Lung microvascular endothelial cell (primary cell): ENCODE data around the gene CHD2. TPM values are rescaled to one million over a fixed set of nuclear protein-coding genes. Genes with fewer than 3 reads are reported as not detected.
"Not testable (repeated sequence)": the region's sequence is repeated elsewhere in the genome, so short reads cannot be mapped to it uniquely, and the experiment has no call there.

Experiments used
- DNase-seq, 2 donors: peaks; one replicate each; pipeline versions ENCODE4 v3.0.0 to v3.0.0-alpha.2; 2010; ENCODE audit warnings: low read depth in 2 of 2
- total RNA-seq: library from RNA; depleted of rRNA; stranded (reverse); fragments of >200 nt; gene quantifications from 2 replicates; pipeline ENCODE4 v1.2.1, GENCODE V29; 2014

CHD2 gene
- total RNA-seq, 1 donor from 2014 or later, result 51.2 TPM

DNA sequence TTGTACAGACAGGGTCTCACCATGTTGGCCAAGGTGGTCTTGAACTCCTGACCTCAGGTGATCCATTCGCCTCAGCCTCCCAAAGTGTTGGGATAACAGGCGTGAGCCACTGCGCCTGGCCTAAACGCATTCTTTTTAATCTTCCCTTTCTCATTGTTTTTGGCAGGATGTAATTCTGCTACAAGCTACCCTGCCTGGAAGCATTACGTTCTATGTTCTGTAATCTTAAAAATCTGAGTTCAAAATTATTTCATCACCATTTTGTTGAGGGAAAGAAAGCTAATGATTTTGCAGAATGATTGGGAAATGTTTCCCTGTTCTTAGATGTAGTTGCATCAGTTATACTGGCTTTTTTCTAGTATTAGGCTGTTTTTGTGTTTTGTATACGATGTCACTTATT lies 117.4 kb downstream of the CHD2 start:
- no peak for DNase-seq

DNA sequence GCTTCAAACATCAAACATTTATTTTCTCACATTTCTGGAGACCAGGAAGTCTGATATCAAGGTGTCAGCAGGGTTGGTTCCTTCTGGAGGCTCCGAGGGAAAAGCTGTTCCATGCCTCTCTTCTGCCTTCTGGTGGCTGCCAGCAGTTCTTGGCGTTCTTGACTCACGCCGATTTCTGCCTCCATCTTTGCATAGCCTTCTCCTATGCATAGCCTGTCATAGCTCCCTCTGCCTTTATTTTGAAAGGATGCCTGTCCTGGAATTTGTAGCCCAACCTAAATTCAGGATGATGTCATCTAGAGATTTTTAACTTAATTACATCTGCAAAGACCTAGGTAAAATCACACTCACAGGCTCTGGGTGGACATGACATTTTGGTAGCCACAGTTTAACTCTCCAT lies 118.5 kb downstream of the CHD2 start:
- DNase-seq, result no peak

DNA sequence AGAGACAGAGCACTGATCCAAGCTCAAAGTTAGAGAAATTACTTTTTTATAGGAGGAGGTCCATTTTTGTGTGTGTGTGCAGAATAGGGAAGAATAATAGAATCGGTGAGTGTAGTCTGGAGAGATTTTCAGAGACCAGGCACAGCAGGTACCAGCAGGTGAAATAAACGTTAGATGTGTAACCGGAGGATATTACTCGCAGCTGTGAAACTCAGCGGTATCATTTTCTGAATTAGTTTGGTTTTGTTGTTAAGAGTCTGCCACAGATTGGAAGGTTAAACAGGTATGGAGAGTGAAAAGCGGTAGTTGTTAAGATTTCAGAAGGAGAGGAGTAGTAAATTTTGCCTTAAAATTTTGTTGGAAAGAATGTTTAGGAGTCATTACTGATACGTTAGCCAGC lies 119.0 kb downstream of the CHD2 start:
- no peak for DNase-seq

DNA sequence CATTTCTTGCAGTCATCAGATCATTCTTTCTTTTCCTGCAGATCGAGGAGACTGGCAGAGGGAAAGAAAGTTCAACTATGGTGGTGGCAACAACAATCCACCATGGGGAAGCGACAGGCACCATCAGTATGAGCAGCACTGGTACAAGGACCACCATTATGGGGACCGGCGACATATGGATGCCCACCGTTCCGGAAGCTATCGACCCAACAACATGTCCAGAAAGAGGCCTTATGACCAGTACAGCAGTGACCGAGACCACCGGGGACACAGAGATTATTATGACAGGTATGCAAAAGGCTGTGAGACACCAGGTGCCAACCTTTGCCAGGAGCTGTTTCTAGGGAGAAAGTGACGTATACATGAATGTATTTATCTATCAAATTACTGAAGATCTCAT lies 119.8 kb downstream of the CHD2 start:
- DNase-seq, result no peak

DNA sequence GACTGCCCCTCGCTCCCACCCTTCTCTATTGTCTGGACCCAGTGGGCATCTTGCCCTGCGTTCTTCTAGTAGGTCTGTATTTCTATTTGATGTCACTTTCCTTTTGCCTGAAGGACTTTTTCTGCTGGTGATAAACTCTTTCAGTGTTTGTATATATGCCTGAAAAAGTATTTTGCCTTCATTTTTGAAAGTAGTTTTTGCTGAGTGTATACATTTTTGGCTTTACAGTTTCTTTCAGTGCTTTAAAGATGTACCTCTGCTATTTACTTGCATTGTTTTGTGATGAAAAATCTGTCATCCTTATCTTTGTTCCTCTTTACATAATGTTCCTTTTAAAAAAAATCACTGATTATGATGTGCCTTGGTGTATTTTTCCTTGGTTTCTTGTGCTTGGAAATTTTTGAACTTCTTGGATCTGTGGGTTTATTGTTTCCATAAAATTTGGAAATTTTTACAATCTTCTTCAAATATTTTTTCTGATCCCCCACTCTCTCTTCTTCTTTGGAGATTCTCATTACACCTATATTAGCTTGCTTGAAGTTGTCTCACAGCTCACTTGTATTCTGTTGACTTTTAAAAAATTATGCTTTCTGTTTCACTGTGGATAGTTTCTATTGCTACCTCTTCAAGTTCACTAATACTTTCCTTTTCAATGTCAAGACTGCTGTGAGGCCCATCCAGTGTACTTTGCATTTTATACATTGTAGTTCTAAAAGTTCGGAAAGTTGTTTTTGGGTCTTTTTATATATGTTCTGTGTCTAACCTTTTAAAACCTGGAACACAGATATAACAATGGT lies 121.0 kb downstream of the CHD2 start:
- no peak for DNase-seq

DNA sequence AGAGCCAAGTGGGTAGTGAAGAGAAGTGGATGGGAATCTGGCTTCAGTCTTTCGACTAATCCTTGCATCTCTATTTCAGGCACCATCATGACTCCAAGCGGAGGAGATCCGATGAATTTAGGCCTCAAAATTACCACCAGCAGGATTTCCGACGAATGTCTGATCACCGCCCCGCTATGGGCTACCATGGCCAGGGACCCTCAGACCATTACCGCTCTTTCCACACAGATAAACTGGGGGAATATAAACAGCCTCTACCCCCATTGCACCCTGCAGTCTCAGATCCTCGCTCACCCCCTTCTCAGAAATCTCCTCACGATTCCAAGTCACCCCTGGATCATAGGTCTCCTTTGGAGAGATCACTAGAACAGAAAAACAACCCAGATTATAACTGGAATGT lies 124.2 kb downstream of the CHD2 start:
- DNase-seq, result no peak

DNA sequence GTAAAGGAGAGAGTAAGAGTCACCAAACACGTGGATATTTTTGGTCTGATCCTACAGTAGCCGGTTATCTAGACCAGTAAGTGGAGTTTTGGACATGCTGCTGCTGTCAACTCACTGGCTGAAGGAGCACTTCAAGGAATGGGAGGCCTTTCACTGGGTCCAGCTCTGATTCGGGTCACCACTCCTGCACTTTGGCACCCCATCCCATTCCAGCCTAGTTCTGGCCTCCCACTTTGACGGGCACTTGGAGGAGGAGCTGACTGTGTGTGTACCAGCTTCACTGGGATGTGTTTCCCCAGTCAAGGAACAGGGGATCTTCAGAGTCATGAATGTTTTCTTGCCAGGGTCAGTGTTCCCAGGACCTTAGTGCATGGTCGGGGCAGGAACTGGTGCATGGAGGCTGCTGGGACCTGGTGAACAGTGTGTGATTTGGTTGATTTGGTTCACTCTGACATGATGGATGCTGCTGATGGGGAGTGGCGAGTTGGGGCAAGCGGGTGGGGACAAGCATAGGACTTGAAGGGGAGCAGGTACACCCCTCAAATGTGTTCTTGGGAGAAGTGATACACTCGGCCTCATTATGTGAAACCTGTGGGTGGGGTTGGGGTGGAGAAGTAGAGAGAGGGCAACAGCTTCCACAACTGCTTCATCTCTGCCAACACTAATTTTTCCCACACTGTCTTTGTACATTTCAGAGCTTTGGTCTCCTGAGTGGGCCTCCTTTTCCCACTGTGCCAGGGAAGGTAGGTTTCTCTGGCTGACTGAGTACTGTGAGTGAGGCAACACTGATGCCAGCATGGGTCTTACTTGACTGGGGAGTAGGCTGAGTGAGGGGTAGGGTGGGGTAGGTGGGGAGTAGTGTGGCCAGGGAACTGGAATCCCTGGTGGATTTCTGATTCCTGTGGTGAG lies 124.8 kb downstream of the CHD2 start:
- DNase-seq, result no peak

DNA sequence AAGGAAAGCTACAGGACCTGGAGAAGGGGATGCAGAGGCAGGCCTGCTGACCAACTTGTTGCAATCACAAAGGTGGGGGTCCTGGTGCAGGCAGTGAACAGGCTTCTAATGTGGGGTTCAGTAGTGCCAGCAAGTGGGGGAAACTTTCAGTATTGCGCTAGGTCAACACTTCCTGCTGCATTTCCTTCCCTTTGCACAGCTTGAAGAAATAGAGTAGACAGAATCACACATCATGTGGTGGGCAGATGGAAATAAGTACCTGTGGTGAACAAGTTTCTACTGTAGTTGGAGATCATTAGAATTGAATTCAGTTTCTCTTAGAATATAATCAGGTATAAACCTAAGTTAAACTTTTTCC lies 125.5 kb downstream of the CHD2 start:
- no peak for DNase-seq

DNA sequence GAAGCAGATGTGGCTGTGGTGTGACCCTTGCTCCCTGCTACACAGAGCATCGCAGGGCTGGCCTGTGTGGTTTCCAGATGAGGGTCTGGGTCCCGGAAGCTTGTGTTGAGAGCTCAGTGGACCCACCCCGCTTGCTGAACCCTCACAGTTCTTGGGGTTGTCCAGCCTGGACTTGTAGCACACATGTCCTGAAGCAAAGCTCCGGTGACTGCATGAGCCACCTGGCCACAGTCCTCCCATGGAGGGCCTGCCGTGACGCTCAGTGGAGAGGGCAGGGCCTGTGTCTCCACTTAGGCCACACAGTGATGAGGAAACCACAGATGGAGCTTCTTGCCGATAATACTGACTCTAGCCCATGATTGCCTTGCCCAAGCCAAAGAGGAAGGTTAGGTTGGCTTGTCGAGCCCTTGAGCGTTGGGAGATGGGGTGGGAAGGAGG lies 126.3 kb downstream of the CHD2 start:
- no peak for DNase-seq

DNA sequence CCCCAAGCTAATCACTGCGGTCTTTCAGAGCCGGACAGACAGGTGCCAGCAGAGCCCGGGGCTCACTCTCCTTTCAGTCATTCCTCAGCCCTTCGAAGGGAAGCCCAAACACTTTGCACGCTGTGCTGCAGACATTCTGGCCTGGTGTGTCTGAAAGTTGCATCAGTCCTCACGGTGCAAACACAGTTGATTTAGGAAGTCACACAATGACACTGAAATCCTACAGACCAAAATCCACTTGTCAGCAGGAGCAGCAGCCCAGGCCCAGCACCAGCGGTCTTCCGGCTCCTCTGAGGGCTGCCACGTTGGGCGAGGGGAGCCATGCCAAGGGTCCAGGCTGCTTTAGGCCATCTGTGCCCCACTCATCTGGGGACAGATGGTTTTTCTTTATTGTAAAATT lies 127.3 kb downstream of the CHD2 start:
- no peak for DNase-seq

DNA sequence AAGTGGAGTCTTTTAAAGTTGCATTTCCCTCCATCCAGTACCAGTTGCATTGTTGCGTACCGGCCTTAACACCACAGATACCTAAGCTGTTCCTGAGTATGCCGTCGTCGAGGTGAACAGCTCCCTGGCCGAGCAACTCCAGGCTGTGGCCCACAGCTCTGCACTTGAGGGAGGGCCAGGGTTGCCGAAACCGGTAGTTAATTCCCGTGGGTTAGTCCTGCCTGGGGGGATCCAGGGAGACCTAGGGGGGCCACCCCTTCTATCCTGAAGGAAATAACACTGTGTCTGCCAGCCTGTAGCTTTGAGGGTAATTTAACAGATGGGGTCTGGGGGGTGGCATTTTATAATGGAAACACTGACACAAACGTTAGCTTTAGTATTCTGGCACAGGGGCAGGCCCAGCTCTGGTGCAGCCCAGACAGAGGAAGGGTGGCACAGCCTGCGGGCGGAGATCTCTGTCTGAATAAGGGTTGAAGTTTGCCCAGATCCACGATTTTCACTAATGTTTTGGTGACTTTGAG lies 128.0 kb downstream of the CHD2 start:
- no peak for DNase-seq

DNA sequence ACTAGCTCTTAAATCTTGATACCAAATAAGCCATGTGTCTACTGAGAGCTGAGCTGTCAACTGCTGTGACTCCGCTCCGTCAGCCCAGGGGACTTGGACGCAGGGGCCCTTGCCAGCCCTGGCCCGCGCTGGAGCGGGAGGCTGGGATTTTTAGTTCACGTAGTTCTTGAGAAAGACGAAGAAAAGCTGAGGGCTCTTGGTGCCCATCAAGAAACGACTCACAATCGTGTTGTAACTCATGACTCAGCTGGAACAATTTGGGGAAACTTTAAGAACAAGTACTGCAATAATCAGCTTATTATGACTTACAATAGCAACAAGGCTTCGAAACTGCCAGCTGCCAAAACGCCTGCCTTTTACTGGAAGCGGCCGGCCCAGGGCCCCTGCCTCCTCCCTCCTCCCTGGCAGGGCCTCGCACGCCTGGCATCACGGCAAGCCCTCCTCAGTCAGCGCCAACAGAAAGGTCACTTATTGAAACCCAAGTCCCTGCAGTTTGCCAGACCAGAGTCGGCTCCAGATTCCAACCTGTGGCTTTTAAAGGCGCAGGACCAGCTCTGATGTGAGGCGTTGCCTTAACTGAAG lies 128.6 kb downstream of the CHD2 start:
- peak in 1 of 2 donors; percentile 36 for DNase-seq

DNA sequence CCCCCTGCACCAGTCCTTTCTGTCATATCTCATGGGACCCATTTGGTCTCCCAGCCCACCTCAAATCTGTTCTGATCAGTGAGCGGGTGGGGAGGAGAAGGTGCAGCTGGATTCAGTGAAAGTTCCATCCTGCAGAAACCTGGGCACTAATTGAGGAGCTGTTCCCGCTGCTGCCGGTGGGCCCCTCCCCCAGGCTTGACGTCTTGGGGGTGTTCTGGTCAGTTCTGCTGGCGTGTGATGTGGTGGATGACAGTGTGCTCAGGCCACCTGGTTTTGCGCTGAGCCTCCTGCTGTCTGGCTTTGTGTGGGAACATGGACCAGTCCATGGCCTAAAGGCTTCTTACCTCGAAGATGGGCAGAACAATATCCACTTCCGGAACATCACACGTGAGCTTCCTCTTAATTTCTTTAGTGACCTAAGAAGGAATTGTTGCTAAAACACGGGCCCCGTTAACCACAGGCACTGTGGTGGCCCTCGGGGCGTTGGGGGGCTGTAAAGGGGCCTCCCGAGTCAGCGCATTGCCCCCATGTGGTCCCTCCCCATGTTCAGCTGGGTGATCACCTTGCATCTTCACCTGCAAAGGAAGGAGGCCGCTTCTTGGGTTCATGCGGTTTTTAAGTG lies 129.2 kb downstream of the CHD2 start:
- peak in 1 of 2 donors; percentile 31 for DNase-seq

DNA sequence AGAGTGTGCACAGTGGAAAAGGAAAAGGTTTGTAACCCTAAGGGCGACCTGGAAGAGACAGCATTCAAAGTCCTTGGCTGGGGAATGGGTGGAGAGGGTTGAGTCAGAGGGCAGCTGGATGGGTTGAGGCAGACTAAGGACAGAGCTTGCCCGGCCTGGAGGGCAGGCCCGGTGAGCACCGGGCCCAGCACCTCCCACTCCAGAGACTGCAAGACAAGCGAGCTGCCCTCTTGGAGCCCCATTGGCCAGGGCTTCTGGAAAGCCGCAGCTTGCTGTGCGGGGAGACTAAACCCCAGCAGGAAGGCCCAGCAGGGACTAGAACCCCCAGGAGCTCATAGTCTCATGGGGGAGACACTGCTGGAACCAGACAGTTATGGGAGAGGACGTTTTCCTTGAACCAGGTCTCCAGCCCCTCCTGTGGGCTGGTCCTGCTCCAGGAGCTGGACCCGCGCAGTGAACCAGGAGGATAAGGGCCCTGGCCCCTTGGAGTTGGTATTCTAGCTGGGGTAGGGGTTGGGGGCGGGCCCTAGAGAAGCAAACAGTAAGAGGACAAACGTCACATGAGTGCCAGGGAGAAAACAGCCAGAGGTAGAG lies 129.8 kb downstream of the CHD2 start:
- peak in 1 of 2 donors; percentile 45 for DNase-seq

DNA sequence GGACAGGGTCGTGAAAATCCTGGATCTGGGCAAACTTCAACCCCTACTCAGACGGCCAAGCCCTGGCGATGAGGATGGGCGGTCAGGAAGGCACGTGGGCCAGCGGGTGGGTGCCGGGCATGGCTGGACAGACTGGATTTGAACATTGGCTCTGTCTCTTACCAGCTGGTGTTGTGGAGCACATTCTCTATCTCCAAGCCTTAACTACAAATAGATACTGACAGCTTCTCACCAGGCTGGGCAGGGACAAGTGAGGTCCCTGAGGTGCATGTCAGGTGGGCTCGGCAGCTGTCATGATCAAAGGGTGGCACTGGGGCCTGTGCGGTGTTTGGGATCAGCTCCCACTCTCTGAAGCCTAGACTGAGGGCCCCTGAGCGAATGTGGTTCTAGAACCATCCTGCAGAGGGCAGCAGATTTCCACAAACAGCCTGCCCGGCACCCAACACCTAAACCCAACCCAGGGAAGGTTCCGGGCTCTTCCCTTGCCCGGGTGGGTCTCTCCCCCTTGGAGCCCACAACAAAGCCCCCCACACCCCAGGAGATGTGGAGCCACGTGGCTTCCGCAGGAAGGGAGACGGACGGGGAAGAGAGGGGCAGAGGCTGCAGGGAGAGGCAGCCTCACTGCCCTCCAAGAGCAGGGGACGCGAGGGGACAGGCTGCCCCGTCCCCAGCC lies 130.4 kb downstream of the CHD2 start:
- DNase-seq, result peak; percentile 61 to 70

DNA sequence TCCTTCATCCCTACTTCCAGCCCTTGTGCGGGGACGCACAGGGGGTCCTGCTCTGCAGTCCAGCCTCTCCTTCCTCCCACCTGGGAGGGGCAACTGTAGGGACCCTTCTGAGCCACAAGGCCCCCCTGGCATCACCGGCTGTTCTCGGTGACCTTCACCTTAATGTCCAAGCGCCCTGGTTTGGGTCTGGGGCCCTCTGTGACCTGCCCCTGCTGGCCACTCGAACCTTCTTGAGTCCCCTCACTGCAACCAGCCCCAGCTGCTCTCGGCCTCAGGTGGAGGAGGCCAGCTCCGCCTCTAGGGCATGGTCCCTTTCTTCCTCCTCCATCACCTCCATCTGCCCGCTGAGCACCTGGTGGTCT lies 131.0 kb downstream of the CHD2 start:
- no peak for DNase-seq

DNA sequence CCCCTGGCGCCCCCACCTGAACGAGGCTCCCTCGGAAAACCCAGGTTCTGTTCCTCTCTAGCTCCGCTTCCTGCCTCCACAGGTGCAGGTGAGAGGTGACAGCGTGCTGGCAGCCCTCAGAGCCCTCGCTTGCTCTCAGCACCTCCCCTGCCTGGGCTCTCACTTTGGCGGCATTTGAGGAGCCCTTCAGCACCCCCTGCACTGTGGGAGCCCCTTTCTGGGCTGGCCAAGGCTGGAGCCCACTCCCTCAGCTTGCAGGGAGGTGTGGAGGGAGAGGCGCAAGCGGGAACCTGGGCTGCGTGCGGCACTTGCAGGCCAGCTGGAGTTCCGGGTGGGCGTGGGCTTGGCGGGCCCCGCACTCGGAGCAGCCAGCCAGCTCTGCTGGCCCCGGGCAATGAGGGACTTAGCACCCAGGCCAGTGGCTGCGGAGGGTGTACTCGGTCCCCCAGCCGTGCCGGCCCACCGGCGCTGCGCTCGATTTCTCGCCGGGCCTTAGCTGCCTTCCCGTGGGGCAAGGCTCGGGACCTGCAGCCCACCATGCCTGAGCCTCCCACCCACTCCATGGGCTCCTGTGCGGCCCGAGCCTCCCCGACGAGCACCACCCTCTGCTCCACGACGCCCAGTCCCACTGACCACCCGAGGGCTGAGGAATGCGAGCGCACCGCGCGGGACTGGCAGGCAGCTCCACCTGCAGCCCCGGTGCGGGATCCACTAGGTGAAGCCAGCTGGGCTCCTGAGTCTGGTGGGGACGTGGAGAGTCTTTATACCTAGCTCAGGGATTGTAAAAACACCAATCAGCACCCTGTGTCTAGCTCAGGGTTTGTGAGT lies 131.6 kb downstream of the CHD2 start:
- DNase-seq, result not testable (repeated sequence)

DNA sequence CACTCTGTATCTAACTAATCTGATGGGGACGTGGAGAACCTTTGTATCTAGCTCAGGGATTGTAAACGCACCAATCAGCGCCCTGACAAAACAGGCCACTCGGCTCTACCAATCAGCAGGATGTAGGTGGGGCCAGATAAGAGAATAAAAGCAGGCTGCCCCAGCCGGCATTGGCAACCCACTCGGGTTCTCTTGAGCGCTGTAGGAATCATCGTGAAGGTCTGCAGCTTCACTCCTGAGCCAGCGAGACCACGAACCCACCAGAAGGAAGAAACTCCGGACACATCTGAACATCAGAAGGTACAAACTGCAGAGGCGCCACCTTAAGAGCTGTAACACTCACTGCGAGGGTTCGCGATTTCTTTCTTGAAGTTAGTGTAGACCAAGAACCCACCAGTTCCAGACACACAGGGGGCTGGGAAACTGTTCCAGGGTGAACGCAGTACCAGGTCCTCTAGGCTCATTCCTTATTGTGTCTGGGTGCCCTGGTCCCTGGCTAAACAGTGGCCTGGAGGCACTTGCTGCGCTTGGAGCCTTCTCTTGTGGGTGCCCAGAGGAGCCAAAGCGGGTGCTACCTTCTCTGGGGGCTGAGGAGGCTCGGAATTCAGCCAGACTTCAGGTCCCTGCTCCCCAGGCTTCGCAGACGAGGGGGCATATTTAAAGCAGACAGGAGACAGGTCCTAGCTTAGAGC lies 132.5 kb downstream of the CHD2 start:
- DNase-seq, result not testable (repeated sequence)

DNA sequence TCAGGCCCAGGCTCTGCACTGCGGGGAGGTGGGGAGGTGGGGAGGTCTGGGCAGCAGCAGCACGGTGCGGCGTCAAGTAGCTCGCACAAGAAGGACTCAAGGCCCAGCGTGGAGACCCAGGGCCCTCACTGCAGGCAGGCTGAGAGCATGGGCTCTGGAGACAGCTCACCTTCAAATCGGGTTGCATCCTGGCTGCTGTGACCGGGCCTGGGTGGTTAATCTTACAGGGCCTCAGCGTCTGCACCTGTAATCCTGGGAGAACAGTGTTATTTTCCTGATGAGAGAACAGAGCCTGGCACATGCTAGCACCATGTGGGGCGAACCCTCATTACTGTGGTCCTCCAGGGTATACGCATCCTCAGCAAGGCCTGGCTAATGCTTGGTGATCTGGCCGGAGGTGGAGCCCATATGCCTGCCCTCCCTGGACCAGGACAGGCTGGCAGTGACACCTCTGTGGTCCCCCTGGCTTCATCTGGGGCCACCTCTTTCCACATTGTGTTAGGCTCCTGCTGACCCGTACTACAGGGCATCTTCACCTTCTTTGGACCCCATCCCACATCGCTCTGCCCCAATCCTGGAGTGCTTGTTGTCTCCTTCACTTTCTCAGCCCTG lies 133.4 kb downstream of the CHD2 start:
- DNase-seq, result no peak
